Measurements from ENCODE around the gene SOX9.

DNA sequence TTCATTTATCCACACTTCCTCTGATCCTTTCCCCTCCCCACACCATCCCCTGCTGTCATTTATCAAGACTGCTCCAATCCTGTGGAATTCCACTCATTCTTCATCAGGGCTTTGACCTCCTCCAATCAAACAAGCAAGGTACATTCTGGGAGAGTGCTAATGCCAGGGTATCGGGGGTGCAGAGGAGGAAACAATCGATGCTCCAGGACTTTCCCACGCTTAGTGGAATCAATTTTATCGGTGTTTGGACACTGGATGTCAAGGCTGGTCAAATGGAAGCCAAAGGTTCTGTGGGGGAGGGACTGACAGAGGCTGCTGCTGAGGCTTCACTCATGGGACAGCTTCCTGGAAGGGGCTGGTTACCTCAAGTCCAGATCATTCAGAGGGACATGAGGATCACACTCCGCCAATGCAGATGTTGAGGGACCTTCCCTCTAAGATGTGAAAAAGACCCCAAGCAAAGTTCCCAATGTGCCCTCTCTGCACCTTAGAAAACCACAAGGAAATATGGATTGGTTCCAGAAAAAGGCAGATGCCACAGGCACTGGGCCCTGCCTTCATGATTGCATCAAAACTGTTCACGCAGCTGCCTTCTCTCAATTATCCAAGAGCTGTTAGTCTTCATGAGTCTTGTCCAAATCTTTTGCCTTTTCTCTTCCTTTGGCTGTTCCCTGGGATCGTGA, 44.7 kb upstream of the SOX9 start:
- TF ChIP-seq, protein P1, sequence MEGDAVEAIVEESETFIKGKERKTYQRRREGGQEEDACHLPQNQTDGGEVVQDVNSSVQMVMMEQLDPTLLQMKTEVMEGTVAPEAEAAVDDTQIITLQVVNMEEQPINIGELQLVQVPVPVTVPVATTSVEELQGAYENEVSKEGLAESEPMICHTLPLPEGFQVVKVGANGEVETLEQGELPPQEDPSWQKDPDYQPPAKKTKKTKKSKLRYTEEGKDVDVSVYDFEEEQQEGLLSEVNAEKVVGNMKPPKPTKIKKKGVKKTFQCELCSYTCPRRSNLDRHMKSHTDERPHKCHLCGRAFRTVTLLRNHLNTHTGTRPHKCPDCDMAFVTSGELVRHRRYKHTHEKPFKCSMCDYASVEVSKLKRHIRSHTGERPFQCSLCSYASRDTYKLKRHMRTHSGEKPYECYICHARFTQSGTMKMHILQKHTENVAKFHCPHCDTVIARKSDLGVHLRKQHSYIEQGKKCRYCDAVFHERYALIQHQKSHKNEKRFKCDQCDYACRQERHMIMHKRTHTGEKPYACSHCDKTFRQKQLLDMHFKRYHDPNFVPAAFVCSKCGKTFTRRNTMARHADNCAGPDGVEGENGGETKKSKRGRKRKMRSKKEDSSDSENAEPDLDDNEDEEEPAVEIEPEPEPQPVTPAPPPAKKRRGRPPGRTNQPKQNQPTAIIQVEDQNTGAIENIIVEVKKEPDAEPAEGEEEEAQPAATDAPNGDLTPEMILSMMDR (IDR thresholded peaks at IDR 0.05) = no peak
- TF ChIP-seq POLR2A (IDR thresholded peaks at IDR 0.05) = no peak

Measured in thyroid gland (tissue), 4 donors.